Smooth muscle cell (in vitro differentiated cells): ENCODE results near the gene LGALS8. TPM values are rescaled to one million over a fixed set of nuclear protein-coding genes. Genes with fewer than 3 reads are reported as not detected.

Source experiments
- DNase-seq: peaks from one replicate; lab custom pipeline; 2025; ENCODE audit not compliant: unreplicated experiment; lab: John Stamatoyannopoulos, UW
- H2AFZ ChIP-seq: fragments of 200-600 bp; sonication (generic); 2 replicates; pipeline ENCODE4 v1.6.0; 2016; ENCODE audit warnings: antibody characterized with exemption, low read depth, mild to moderate bottlenecking
- H3F3A ChIP-seq: fragments of 200-600 bp; sonication (generic); 2 replicates; pipeline ENCODE4 v1.6.0; 2017; ENCODE audit warnings: antibody characterized with exemption, low read depth
- H3K27ac ChIP-seq: fragments of 200-600 bp; sonication (generic); 2 replicates; pipeline ENCODE4 v1.5.1; 2016; ENCODE audit warnings: low read depth, mild to moderate bottlenecking
- H3K27me3 ChIP-seq: fragments of 200-600 bp; sonication (generic); 2 replicates; pipeline ENCODE4 v1.6.1; 2016; ENCODE audit warnings: low read depth, mild to moderate bottlenecking
- H3K36me3 ChIP-seq: fragments of 200-600 bp; sonication (generic); 2 replicates; pipeline ENCODE4 v1.5.1; 2016; ENCODE audit warnings: low read depth
- H3K4me1 ChIP-seq: fragments of 200-600 bp; sonication (generic); 2 replicates; pipeline ENCODE4 v1.5.1; 2016; ENCODE audit warnings: low read depth
- H3K4me2 ChIP-seq: fragments of 200-600 bp; sonication (generic); 2 replicates; pipeline ENCODE4 v1.6.0; 2016; ENCODE audit warnings: mild to moderate bottlenecking
- H3K4me3 ChIP-seq: fragments of 200-600 bp; sonication (generic); 2 replicates; pipeline ENCODE4 v1.5.1; 2016; ENCODE audit warnings: mild to moderate bottlenecking
- H3K79me2 ChIP-seq: fragments of 200-600 bp; sonication (generic); 2 replicates; pipeline ENCODE4 v1.6.0; 2016; ENCODE audit warnings: low read depth, mild to moderate bottlenecking
- H3K9ac ChIP-seq: fragments of 200-600 bp; sonication (generic); 2 replicates; pipeline ENCODE4 v1.6.0; 2016; ENCODE audit warnings: low read depth
- H3K9me3 ChIP-seq: fragments of 200-600 bp; sonication (generic); replicated peaks from 2 replicates; pipeline ENCODE4 v1.5.1; 2016; ENCODE audit warnings: low read depth
- H4K20me1 ChIP-seq: fragments of 200-600 bp; sonication (generic); 2 replicates; pipeline ENCODE4 v1.6.0; 2016; ENCODE audit warnings: low read depth
- CTCF ChIP-seq: fragments of 200-600 bp; sonication (generic); IDR thresholded peaks from 2 replicates; pipeline ENCODE4 v1.5.1; 2017; ENCODE audit warnings: borderline replicate concordance, mild to moderate bottlenecking, antibody characterized with exemption; ENCODE audit not compliant: insufficient read depth, poor library complexity, severe bottlenecking
- WGBS: methylation state at CpG from one replicate; pipeline ENCODE4 v1.1.7; 2016; ENCODE audit warnings: low lambda C conversion rate; 5-methylcytosine and 5-hydroxymethylcytosine counted together
- polyA plus RNA-seq: library from polyadenylated mRNA; unstranded; fragments of >200 nt; fragmentation: Nextera tagmentation; extraction: Ambion mirVana; gene quantifications from 2 replicates; pipeline ENCODE4 v1.2.1, GENCODE V29; 2016
- total RNA-seq: library from RNA; depleted of rRNA; stranded (reverse); fragments of >200 nt; gene quantifications from 2 replicates; pipeline ENCODE4 v1.2.3, GENCODE V29; 2014

The LGALS8 gene
- total and polyA plus RNA-seq, 2 experiments from 2014 or later, result 25.7 to 72.2 TPM

GRCh38 chr1:236515443-236515958 lies 8.3 kb upstream of the LGALS8 start:
- TF ChIP-seq CTCF, result no peak
- no peak overlapping the region for H3K4me2 ChIP-seq
- 98% methylated on average over 4 of the region's 4 CpGs for WGBS
- no peak overlapping the region for H2AFZ ChIP-seq
- DNase-seq, result no peak
- H3K36me3 ChIP-seq, result no peaks in the 10 kb centered on the region
- no peak overlapping the region for H3K27ac ChIP-seq
- H3K4me3 ChIP-seq, result no peak overlapping the region
- no peak overlapping the region for H3K9ac ChIP-seq
- no peaks in the 10 kb centered on the region for H4K20me1 ChIP-seq
- no peaks in the 10 kb centered on the region for H3K4me1 ChIP-seq
- no peaks in the 10 kb centered on the region for H3F3A ChIP-seq
- H3K9me3 ChIP-seq, result no peaks in the 10 kb centered on the region
- no peaks in the 10 kb centered on the region for H3K79me2 ChIP-seq
- no peaks in the 10 kb centered on the region for H3K27me3 ChIP-seq

GRCh38 chr1:236516929-236517704 lies 6.7 kb upstream of the LGALS8 start:
- Histone ChIP-seq H3K27ac (no peak overlapping the region), H3F3A (no peaks in the 10 kb centered on the region), H3K4me1 (no peaks in the 10 kb centered on the region), H3K79me2 (no peaks in the 10 kb centered on the region), H3K4me2 (peak overlapping the region; percentile 40), H3K36me3 (no peaks in the 10 kb centered on the region), H3K9ac (no peak overlapping the region), H3K9me3 (no peaks in the 10 kb centered on the region), H2AFZ (no peak overlapping the region), H3K27me3 (no peaks in the 10 kb centered on the region), H3K4me3 (peak overlapping the region; percentile 19), H4K20me1 (no peaks in the 10 kb centered on the region)
- 54% methylated on average over 8 of the region's 8 CpGs for WGBS
- DNase-seq, result no peak
- no peak for TF ChIP-seq CTCF

- Histone ChIP-seq H3K9me3 (no peaks in the 10 kb centered on the region), H3K4me2 (no peak overlapping the region), H4K20me1 (no peaks in the 10 kb centered on the region), H3K36me3 (no peaks in the 10 kb centered on the region), H3K27me3 (no peaks in the 10 kb centered on the region), H3K4me3 (no peak overlapping the region), H2AFZ (no peak overlapping the region), H3K9ac (no peak overlapping the region), H3K79me2 (no peaks in the 10 kb centered on the region), H3K4me1 (no peaks in the 10 kb centered on the region), H3K27ac (no peak overlapping the region), H3F3A (peaks cover 3% of the 10 kb centered on the region)
- WGBS, result 91% methylated on average over 5 of the region's 5 CpGs
- no peak for DNase-seq
- no peak for TF ChIP-seq CTCF
These were observed 5.5 kb upstream of the LGALS8 start for GRCh38 chr1:236518322-236518721.

- no peaks in the 10 kb centered on the region for H4K20me1 ChIP-seq
- H3F3A ChIP-seq, result peaks cover 6% of the 10 kb centered on the region
- H3K27ac ChIP-seq, result no peak overlapping the region
- 88% methylated on average over 4 of the region's 4 CpGs for WGBS
- DNase-seq, result no peak
- no peaks in the 10 kb centered on the region for H3K27me3 ChIP-seq
- peaks cover 5% of the 10 kb centered on the region for H3K4me1 ChIP-seq
- H3K4me2 ChIP-seq, result no peak overlapping the region
- no peak for TF ChIP-seq CTCF
- no peaks in the 10 kb centered on the region for H3K36me3 ChIP-seq
- no peak overlapping the region for H2AFZ ChIP-seq
- no peak overlapping the region for H3K4me3 ChIP-seq
- H3K9me3 ChIP-seq, result no peaks in the 10 kb centered on the region
- H3K79me2 ChIP-seq, result peaks cover 4% of the 10 kb centered on the region
- no peak overlapping the region for H3K9ac ChIP-seq
These were observed 3.3 kb upstream of the LGALS8 start for GRCh38 chr1:236520445-236521005.
